ENCODE data around the gene DSCAML1.

DSCAML1 gene

GRCh38 chr11:117438371-117439000, 358.5 kb downstream of the DSCAML1 start:
- no peak for DNase-seq

- DNase-seq = no peak
Measured at GRCh38 chr11:117437791-117438130, 359.3 kb downstream of the DSCAML1 start.

GRCh38 chr11:117437041-117437790, 359.8 kb downstream of the DSCAML1 start:
- DNase-seq = no peak

GRCh38 chr11:117435326-117435725, 361.7 kb downstream of the DSCAML1 start:
- DNase-seq = no peak

- DNase-seq = no peak
Measured at GRCh38 chr11:117434481-117434880, 362.5 kb downstream of the DSCAML1 start.

GRCh38 chr11:117433717-117434116, 363.3 kb downstream of the DSCAML1 start:
- no peak for DNase-seq

- DNase-seq = no peak
Measured at GRCh38 chr11:117431436-117431835, 365.6 kb downstream of the DSCAML1 start.

- no peak for DNase-seq
Measured at GRCh38 chr11:117430293-117430955, 366.6 kb downstream of the DSCAML1 start.

- DNase-seq = no peak
Measured at GRCh38 chr11:117428856-117429229, 368.2 kb downstream of the DSCAML1 start.

- no peak for DNase-seq
Measured at GRCh38 chr11:117428186-117428855, 368.7 kb downstream of the DSCAML1 start.

GRCh38 chr11:117427356-117427874, 369.6 kb downstream of the DSCAML1 start:
- DNase-seq = no peak

GRCh38 chr11:117426941-117427340, 370.1 kb downstream of the DSCAML1 start:
- DNase-seq = no peak

GRCh38 chr11:117426297-117426685, 370.7 kb downstream of the DSCAML1 start:
- DNase-seq = peak; percentile 50

- no peak for DNase-seq
Measured at GRCh38 chr11:117425679-117426296, 371.2 kb downstream of the DSCAML1 start.

GRCh38 chr11:117424781-117425180, 372.2 kb downstream of the DSCAML1 start:
- DNase-seq = no peak

- no peak for DNase-seq
Measured at GRCh38 chr11:117423046-117423575, 373.9 kb downstream of the DSCAML1 start.

- no peak for DNase-seq
Measured at GRCh38 chr11:117421476-117421875, 375.5 kb downstream of the DSCAML1 start.

- DNase-seq = no peak
Measured at GRCh38 chr11:117421041-117421440, 376.0 kb downstream of the DSCAML1 start.

- no peak for DNase-seq
Measured at GRCh38 chr11:117420598-117420997, 376.4 kb downstream of the DSCAML1 start.

- DNase-seq = no peak
Measured at GRCh38 chr11:117420143-117420485, 376.9 kb downstream of the DSCAML1 start.

GRCh38 chr11:117419482-117420142, 377.4 kb downstream of the DSCAML1 start:
- no peak for DNase-seq
